ENCODE data around the gene RBM39. TPM values are rescaled to one million over a fixed set of nuclear protein-coding genes. Genes with fewer than 3 reads are reported as not detected.

Gene RBM39
- total RNA-seq, 4 donors from 2014 or later, result 98.5 to 165 (median 130) TPM

DNA sequence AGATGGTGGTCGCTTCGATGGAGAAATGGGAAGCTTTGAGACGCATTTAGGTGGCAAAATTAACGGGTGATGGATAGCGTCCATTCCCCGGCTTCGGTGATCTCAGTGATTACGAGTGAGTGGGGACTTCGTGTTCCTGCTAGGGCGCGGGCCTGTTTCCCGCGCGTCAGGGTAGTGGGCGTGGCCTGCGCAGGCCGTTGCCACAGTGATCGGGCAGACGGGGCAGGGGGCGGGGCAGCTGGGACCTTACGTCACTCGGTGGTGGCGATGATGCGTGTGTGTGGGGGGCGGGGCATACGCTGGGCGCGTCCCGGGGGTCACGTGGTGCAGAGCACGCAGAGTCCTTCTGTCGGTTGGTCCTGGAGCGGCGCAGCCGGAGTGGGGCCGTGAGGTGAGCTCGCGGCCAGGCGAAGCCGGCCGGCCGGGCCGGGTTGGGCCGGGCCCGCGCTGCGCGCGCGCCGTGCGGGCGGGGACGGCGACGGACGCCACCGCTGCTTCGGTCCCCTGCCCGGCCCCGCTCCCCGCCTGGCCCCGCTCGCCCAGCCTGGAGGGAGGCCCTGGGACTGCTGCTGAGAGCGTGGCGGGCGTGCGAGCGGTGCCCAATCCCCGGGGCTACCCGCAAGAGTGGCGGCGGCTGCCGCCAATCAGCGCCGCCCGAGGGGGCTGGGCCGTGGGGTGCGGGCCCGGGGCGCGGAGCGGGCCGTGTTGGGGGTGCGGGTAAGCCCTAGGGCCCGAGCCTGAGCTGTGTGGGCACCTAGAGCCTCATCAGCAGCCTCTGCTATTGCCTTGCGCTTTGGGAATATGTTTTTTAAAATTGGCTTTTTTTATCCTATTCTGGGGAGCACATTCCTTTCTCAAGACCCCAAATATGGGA, 29.9 kb upstream of the RBM39 start, which contains the start of gene PHF20:
PHF20 (plus strand) TSS at position 327 of the 874 bp plus-strand sequence. CDS start 29,508 bp downstream, outside the sequence.
- TF ChIP-seq, protein P1, sequence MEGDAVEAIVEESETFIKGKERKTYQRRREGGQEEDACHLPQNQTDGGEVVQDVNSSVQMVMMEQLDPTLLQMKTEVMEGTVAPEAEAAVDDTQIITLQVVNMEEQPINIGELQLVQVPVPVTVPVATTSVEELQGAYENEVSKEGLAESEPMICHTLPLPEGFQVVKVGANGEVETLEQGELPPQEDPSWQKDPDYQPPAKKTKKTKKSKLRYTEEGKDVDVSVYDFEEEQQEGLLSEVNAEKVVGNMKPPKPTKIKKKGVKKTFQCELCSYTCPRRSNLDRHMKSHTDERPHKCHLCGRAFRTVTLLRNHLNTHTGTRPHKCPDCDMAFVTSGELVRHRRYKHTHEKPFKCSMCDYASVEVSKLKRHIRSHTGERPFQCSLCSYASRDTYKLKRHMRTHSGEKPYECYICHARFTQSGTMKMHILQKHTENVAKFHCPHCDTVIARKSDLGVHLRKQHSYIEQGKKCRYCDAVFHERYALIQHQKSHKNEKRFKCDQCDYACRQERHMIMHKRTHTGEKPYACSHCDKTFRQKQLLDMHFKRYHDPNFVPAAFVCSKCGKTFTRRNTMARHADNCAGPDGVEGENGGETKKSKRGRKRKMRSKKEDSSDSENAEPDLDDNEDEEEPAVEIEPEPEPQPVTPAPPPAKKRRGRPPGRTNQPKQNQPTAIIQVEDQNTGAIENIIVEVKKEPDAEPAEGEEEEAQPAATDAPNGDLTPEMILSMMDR (IDR thresholded peaks at IDR 0.05 in 4 of 5, conservative IDR thresholded peaks at IDR 0.05 in 1 of 5), result peak in 4 of 5 experiments; percentile 22 to 52 (median 36)
- TF ChIP-seq POLR2A (IDR thresholded peaks at IDR 0.05), result peak; percentile 98 to 99
- intact Hi-C loops (cut with DNase I; ENCODE audit: low total_unique reads), result loop anchor here (1.0 to 2.0 kb wide), 2 partner anchors 57 to 112 kb away; no protein-coding TSS in a partner anchor
- no peaks in the 10 kb centered on the region for H3K36me3 ChIP-seq
- peaks cover 78% of the 10 kb centered on the region in 2 donors for H3K4me1 ChIP-seq
- H3K4me3 ChIP-seq, result peak within 1 kb of the TSS; percentile 67 to 80 (median 72)
- in situ Hi-C loops (cut with MboI; ENCODE audit: low sequenced_read_pairs in 4 of 4), result no loop called here
- DNase-seq (peak; percentile 99), ATAC-seq (peak; percentile 72 to 78)
- peak within 1 kb of the TSS; percentile 85 to 95 (median 91) for H3K27ac ChIP-seq
- H3K9me3 ChIP-seq, result no peaks in the 10 kb centered on the region
- no peaks in the 10 kb centered on the region for H3K27me3 ChIP-seq

DNA sequence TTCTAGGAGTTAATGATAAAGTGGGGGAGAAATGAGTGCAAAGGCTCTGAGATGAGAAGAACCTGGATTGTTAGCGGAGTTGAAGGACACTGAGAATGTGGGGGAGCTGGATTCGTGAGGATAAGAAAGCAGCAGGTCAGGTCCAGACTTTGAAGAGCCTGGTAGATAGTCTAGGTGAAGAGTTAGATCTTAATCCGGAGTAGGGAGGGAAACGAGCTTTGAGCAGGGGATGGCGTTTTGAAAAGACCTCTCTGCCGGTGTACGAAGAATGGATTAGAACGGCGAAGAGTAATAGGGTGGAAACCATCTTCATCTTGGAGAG, 29.3 kb upstream of the RBM39 start:
- in situ Hi-C loops (cut with MboI; ENCODE audit: low sequenced_read_pairs in 4 of 4) (no loop called here), intact Hi-C loops (cut with DNase I; ENCODE audit: low total_unique reads) (loop anchor here (2.0 kb wide), 1 partner anchor 57 kb away; no protein-coding TSS in a partner anchor)
- Histone ChIP-seq H3K4me3 (peak overlapping the region in 3 of 4 donors; percentile 0 to 67 (median 36)), H3K4me1 (peaks cover 72% of the 10 kb centered on the region in 2 donors), H3K27me3 (no peaks in the 10 kb centered on the region), H3K9me3 (no peaks in the 10 kb centered on the region), H3K36me3 (no peaks in the 10 kb centered on the region), H3K27ac (peak overlapping the region; percentile 85 to 95 (median 91))
- ATAC-seq (no peak), DNase-seq (no peak)
- TF ChIP-seq, protein P1 (IDR thresholded peaks at IDR 0.05 in 4 of 5, conservative IDR thresholded peaks at IDR 0.05 in 1 of 5), result no peak

DNA sequence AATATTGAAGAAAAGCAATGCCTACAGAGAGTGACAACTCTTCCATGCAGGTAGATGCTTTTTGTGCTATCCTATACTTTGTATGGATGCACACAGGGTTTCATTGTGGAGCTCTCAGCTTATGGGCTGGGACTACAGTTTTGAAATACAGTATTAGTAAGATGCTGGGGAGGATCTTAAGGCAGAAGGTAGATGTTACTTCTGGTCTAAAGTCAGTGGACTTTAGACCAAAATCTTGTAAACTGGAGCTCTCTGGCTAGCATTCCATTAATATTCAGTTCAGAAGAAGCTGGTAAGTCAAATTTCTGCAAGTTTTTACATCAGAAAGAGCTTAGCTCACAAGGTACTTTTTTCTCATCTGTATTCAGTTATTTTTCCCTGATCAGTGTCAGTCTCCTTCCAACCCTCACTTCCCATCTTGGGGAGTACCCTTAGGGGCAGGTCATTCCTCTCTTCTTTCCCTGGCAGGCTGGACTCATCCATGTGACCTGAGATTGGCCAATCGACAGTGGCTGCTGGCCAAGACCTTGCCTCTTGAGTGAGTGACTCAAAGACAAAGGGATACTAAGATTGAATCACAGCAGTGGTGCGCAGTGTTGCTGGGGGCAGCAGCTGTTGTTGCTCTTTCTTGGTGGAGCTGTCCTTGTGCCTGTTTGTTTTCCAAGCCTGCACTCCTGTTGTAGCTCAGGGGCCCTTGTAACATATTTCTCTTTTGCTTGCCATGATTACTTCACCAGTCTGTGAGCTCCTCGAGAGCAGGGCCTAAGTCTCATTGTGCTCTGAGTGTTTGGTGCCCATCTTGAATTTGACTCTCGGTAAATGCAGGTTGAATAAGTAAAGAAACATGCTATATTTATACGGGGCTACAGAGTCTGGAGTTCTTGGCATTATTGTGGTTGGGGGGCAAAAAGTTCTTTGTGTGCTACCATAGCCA, 26.9 kb upstream of the RBM39 start:
- in situ Hi-C loops (cut with MboI; ENCODE audit: low sequenced_read_pairs in 4 of 4) (no loop called here), intact Hi-C loops (cut with DNase I; ENCODE audit: low total_unique reads) (loop anchor here (1.0 kb wide), 1 partner anchor 27 kb away; the partner anchor contains the start of gene RBM39)
- ATAC-seq (peak; percentile 76 to 82), DNase-seq (peak; percentile 97 to 100)
- Histone ChIP-seq H3K9me3 (no peaks in the 10 kb centered on the region), H3K4me3 (no peak overlapping the region), H3K4me1 (peaks cover 49 to 54% of the 10 kb centered on the region in 2 donors), H3K27ac (peak overlapping the region; percentile 85 to 95 (median 91)), H3K27me3 (no peaks in the 10 kb centered on the region), H3K36me3 (no peaks in the 10 kb centered on the region)
- peak; percentile 71 to 87 for TF ChIP-seq POLR2A (IDR thresholded peaks at IDR 0.05)
- TF ChIP-seq, protein P1 (IDR thresholded peaks at IDR 0.05 in 4 of 5, conservative IDR thresholded peaks at IDR 0.05 in 1 of 5), result no peak

DNA sequence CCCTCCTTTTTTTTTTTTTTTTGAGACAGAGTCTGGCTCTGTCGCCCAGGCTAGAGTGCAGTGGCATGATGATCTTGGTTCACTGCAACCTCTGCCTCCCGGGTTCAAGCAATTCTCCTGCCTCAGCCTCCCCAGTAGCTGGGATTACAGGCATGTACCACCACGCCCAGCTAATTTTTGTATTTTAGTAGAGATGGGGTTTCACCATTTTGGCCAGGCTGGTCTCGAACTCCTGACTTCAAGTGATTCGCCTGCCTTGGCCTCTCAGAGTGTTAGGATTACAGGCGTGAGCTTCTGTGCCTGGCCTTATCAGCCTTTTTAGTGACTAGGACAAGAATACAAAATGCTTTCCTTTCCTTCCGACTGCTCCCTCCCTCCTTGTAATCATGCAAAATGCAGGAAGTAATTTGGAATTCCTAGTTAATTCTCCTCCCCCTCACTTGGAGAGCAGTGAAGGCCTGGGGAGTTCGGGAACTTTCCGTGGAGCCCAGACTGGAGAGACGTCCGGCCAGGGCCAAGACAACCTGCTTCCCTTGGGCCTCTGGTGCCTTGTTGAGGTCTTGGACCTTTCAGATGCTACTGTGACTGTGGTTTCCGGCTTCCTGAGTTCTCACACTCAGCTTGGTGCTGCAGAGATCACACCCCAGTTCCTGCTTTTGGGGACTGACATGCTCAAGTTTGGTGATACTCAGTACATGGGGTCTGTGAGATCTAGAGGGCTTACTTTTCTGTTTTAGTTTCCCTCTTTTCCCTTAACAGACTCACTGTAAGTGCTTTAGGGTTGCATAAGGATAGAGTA, 25.8 kb upstream of the RBM39 start:
- Histone ChIP-seq H3K27me3 (no peaks in the 10 kb centered on the region), H3K4me1 (peaks cover 38 to 44% of the 10 kb centered on the region in 2 donors), H3K4me3 (no peak overlapping the region), H3K36me3 (no peaks in the 10 kb centered on the region), H3K27ac (peak overlapping the region; percentile 85 to 95 (median 91)), H3K9me3 (no peaks in the 10 kb centered on the region)
- TF ChIP-seq POLR2A (IDR thresholded peaks at IDR 0.05), result peak; percentile 25 to 61
- TF ChIP-seq, protein P1 (IDR thresholded peaks at IDR 0.05 in 4 of 5, conservative IDR thresholded peaks at IDR 0.05 in 1 of 5), result no peak
- ATAC-seq (no peak), DNase-seq (peak; percentile 49 to 64)
- intact Hi-C loops (cut with DNase I; ENCODE audit: low total_unique reads) (no loop called here), in situ Hi-C loops (cut with MboI; ENCODE audit: low sequenced_read_pairs in 4 of 4) (no loop called here)

Data from gastrocnemius medialis (tissue), 4 donors.